Caco-2 (cell line): ENCODE data around the gene KIAA0408. TPM values are rescaled to one million over a fixed set of nuclear protein-coding genes. Genes with fewer than 3 reads are reported as not detected.

Experiments
- BruUV-seq: library from RNA; stranded (reverse); fragments of 400-500 nt; replicated peaks from 2 replicates; lab custom pipeline; 2021; lab: Mats Ljungman, UMichigan
- CTCF ChIA-PET: fragments of 300-600 bp; sonication (Branson Sonifier 250); formaldehyde crosslinking; loops from one replicate; lab custom pipeline; 2022; ENCODE audit warnings: antibody characterized with exemption; lab: Charles Lee
- POLR2A ChIA-PET: fragments of 300-600 bp; sonication (Branson Sonifier 250); formaldehyde crosslinking; loops from one replicate; lab custom pipeline; 2022; ENCODE audit warnings: antibody characterized with exemption; lab: Charles Lee
- DNase-seq, 2 experiments: peaks; one replicate each; pipeline versions ENCODE4 v3.0.0 to v3.0.0-alpha.2; 2020 to 2022
- H3K27me3 ChIP-seq: replicated peaks from 2 replicates; pipeline ENCODE4 v1.6.0; 2011; ENCODE audit warnings: low read length; ENCODE audit not compliant: control insufficient read depth, insufficient read depth
- H3K36me3 ChIP-seq: 2 replicates; pipeline ENCODE4 v1.5.1; 2011; ENCODE audit warnings: low read length; ENCODE audit not compliant: control insufficient read depth, insufficient read depth
- H3K4me1 ChIP-seq: fragments of 250-450 bp; sonication (Bioruptor Pico); 2 replicates; pipeline ENCODE4 v1.5.1; 2020; ENCODE audit warnings: mild to moderate bottlenecking
- H3K4me3 ChIP-seq: 2 replicates; pipeline ENCODE4 v1.5.1; 2011; ENCODE audit warnings: low read depth, mild to moderate bottlenecking, control low read depth, low read length
- H3K9me3 ChIP-seq: fragments of 250-450 bp; sonication (Bioruptor Pico); 2 replicates; pipeline ENCODE4 v1.5.1; 2020; ENCODE audit warnings: mild to moderate bottlenecking, moderate library complexity
- H3K27ac Mint-ChIP-seq: one replicate; pipeline ENCODE4 v1.8.0; 2022; ENCODE audit warnings: mixed read lengths; ENCODE audit not compliant: unreplicated experiment
- H3K27me3 Mint-ChIP-seq: one replicate; pipeline ENCODE4 v1.8.0; 2022; ENCODE audit warnings: mixed read lengths; ENCODE audit not compliant: insufficient read depth, unreplicated experiment
- H3K36me3 Mint-ChIP-seq: one replicate; pipeline ENCODE4 v1.8.0; 2022; ENCODE audit warnings: mild to moderate bottlenecking, mixed read lengths; ENCODE audit not compliant: insufficient read depth, unreplicated experiment
- H3K4me1 Mint-ChIP-seq: one replicate; pipeline ENCODE4 v1.8.0; 2022; ENCODE audit warnings: low read depth, mixed read lengths; ENCODE audit not compliant: unreplicated experiment
- H3K4me3 Mint-ChIP-seq: one replicate; pipeline ENCODE4 v1.8.0; 2022; ENCODE audit warnings: mild to moderate bottlenecking, moderate library complexity, mixed read lengths; ENCODE audit not compliant: unreplicated experiment
- H3K9me3 Mint-ChIP-seq: one replicate; pipeline ENCODE4 v1.8.0; 2022; ENCODE audit warnings: mixed read lengths; ENCODE audit not compliant: unreplicated experiment
- CTCF ChIP-seq, 2 experiments: fragments of 200-600 bp in 1 of 2; IDR thresholded peaks; 1 replicate in 1 of 2; 2 replicates in 1 of 2; pipeline versions ENCODE4 v1.5.1 to v1.8.0; 2011 to 2022; ENCODE audit warnings: antibody characterized with exemption in 1 of 2, control low read depth in 1 of 2, inconsistent platforms in 1 of 2, low read depth in 1 of 2, low read length in 1 of 2, mild to moderate bottlenecking in 1 of 2, moderate library complexity in 1 of 2; ENCODE audit not compliant: insufficient read depth in 1 of 2, severe bottlenecking in 1 of 2, unreplicated experiment in 1 of 2
- intact Hi-C: fragments of 100-400 bp; cut with micrococcal nuclease; formaldehyde crosslinking; loops from one replicate; pipeline ENCODE4 v1.10.0; 2022; ENCODE audit not compliant: unreplicated experiment
- total RNA-seq: library from RNA; stranded (reverse); gene quantifications from 2 replicates; pipeline ENCODE4 v1.2.3, GENCODE V29; 2022

KIAA0408 gene
- total RNA-seq, 1 experiment from 2014 or later: not detected

DNA sequence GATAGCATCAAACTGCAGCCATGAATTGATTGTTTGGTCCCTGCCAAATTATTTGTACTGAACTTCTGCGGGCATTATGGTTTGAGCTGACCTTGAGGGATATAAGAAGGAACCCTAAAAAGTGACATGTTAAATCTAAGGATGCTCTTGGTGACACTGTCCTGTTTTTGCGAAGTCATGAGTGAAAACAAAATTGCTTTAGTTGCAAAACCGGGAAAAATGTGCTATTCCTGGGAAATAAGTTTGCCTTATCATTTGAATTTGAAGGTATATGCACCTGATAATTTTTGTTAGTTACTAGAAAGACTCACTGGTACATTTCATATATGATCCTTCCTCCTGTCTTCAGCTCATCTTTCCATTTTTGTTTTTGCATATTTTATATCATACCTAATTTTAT, 7.8 kb downstream of the KIAA0408 start:
- H3K27ac Mint-ChIP-seq: no peak overlapping the region
- TF ChIP-seq CTCF (IDR thresholded peaks at IDR 0.05; ENCODE audit: insufficient read depth in 1 of 2, low read depth in 1 of 2, low read length in 1 of 2, severe bottlenecking in 1 of 2, unreplicated experiment in 1 of 2): no peak
- Histone ChIP-seq H3K36me3 (no peaks in the 10 kb centered on the region), H3K4me1 (no peaks in the 10 kb centered on the region), H3K27me3 (no peaks in the 10 kb centered on the region), H3K9me3 (no peaks in the 10 kb centered on the region), H3K4me3 (no peak overlapping the region)
- DNase-seq: no peak
- H3K36me3 Mint-ChIP-seq: no peaks in the 10 kb centered on the region
- H3K4me3 Mint-ChIP-seq: no peak overlapping the region
- CTCF ChIA-PET: no interaction called here
- BruUV-seq: no TSS peak
- POLR2A ChIA-PET: no interaction called here
- H3K4me1 Mint-ChIP-seq: no peaks in the 10 kb centered on the region
- H3K27me3 Mint-ChIP-seq: peaks cover 22% of the 10 kb centered on the region
- intact Hi-C loops: no loop called here
- no peaks in the 10 kb centered on the region for H3K9me3 Mint-ChIP-seq

GRCh38 chr6:127447780-127448179, 11.4 kb downstream of the KIAA0408 start:
- ChIA-PET CTCF (no interaction called here), POLR2A (no interaction called here)
- H3K4me1 ChIP-seq: no peaks in the 10 kb centered on the region
- no peak for TF ChIP-seq CTCF (IDR thresholded peaks at IDR 0.05; ENCODE audit: insufficient read depth in 1 of 2, low read depth in 1 of 2, low read length in 1 of 2, severe bottlenecking in 1 of 2, unreplicated experiment in 1 of 2)
- H3K27me3 ChIP-seq: no peaks in the 10 kb centered on the region
- Mint-ChIP-seq H3K9me3 (no peaks in the 10 kb centered on the region), H3K4me1 (no peaks in the 10 kb centered on the region), H3K27ac (no peak overlapping the region), H3K4me3 (no peak overlapping the region), H3K36me3 (no peaks in the 10 kb centered on the region), H3K27me3 (peaks cover 20% of the 10 kb centered on the region)
- intact Hi-C loops: no loop called here
- H3K36me3 ChIP-seq: no peaks in the 10 kb centered on the region
- H3K9me3 ChIP-seq: no peaks in the 10 kb centered on the region
- DNase-seq: no peak
- no peak overlapping the region for H3K4me3 ChIP-seq
- BruUV-seq: no TSS peak

DNA sequence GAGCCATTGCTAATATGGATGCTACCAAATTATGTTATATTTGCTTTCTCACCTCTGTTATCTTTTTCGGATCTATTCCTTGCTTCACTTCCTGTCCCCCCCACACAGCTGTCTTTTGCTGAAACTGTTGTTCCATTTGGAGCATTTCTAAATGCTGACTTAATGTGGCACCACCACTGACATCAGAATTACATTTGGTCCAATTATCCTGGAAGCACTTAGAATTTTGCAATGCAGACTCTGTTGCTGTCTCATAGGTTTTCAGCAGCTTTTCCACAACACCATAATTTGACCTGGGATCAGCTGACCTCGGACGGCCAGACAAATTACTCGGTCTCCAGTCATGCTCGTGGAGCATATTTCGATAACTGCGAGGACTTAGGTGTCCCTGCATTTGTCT, 12.8 kb downstream of the KIAA0408 start:
- TF ChIP-seq CTCF (IDR thresholded peaks at IDR 0.05; ENCODE audit: insufficient read depth in 1 of 2, low read depth in 1 of 2, low read length in 1 of 2, severe bottlenecking in 1 of 2, unreplicated experiment in 1 of 2): no peak
- Histone ChIP-seq H3K4me3 (no peak overlapping the region), H3K27me3 (no peaks in the 10 kb centered on the region), H3K4me1 (no peaks in the 10 kb centered on the region), H3K9me3 (no peaks in the 10 kb centered on the region), H3K36me3 (no peaks in the 10 kb centered on the region)
- Mint-ChIP-seq H3K27ac (no peak overlapping the region), H3K27me3 (peaks cover 17% of the 10 kb centered on the region), H3K36me3 (no peaks in the 10 kb centered on the region), H3K9me3 (no peaks in the 10 kb centered on the region), H3K4me1 (no peaks in the 10 kb centered on the region), H3K4me3 (no peak overlapping the region)
- DNase-seq: no peak
- intact Hi-C loops: no loop called here
- ChIA-PET POLR2A (no interaction called here), CTCF (no interaction called here)
- no TSS peak for BruUV-seq
